WTC11 (cell line): Measurements from ENCODE around the gene CHST3. TPM values are rescaled to one million over a fixed set of nuclear protein-coding genes. Genes with fewer than 3 reads are reported as not detected.

Experiments
- ATAC-seq: fragments of 200-7000 bp; cut with Tn5 transposase; 2 replicates; pipeline ENCODE4 v1.10.0; 2021; ENCODE audit warnings: mild to moderate bottlenecking, moderate library complexity
- CTCF ChIA-PET: fragments of 300-600 bp; sonication (Branson Sonifier 250); formaldehyde crosslinking; loops from one replicate; lab custom pipeline; 2021; ENCODE audit warnings: antibody characterized with exemption; lab: Charles Lee
- POLR2A ChIA-PET: fragments of 350-600 bp; sonication (Branson Sonifier 250); formaldehyde crosslinking; loops from one replicate; lab custom pipeline; 2021; ENCODE audit warnings: antibody characterized with exemption; lab: Charles Lee
- DNase-seq: peaks from one replicate; pipeline ENCODE4 v3.0.0; 2021; ENCODE audit warnings: low spot score
- H3K27ac Mint-ChIP-seq: 2 replicates; pipeline ENCODE4 v1.8.0; 2021; ENCODE audit warnings: mixed read lengths
- H3K27me3 Mint-ChIP-seq: 2 replicates; pipeline ENCODE4 v1.8.0; 2021; ENCODE audit warnings: low read depth, mild to moderate bottlenecking, moderate library complexity, mixed read lengths
- H3K36me3 Mint-ChIP-seq: 2 replicates; pipeline ENCODE4 v1.8.0; 2021; ENCODE audit warnings: mixed read lengths
- H3K4me1 Mint-ChIP-seq: 2 replicates; pipeline ENCODE4 v1.8.0; 2022; ENCODE audit warnings: mixed read lengths
- H3K4me3 Mint-ChIP-seq: 2 replicates; pipeline ENCODE4 v1.8.0; 2021; ENCODE audit warnings: mild to moderate bottlenecking, moderate library complexity, mixed read lengths
- H3K9me3 Mint-ChIP-seq: 2 replicates; pipeline ENCODE4 v1.8.0; 2021; ENCODE audit warnings: mixed read lengths
- ARID4B ChIP-seq: sonication (generic); formaldehyde crosslinking; IDR thresholded peaks from 2 replicates; pipeline ENCODE4 v1.8.0; 2023; ENCODE audit warnings: missing genetic modification reagents, mild to moderate bottlenecking, borderline replicate concordance
- ATF2 ChIP-seq: sonication (generic); formaldehyde crosslinking; IDR thresholded peaks from 2 replicates; pipeline ENCODE4 v1.8.1; 2022; ENCODE audit warnings: low read depth, missing genetic modification reagents, borderline replicate concordance
- CREB1 ChIP-seq: sonication (generic); formaldehyde crosslinking; IDR thresholded peaks from 2 replicates; pipeline ENCODE4 v1.8.0; 2023; ENCODE audit warnings: mild to moderate bottlenecking, missing genetic modification reagents
- E2F1 ChIP-seq: sonication (generic); formaldehyde crosslinking; IDR thresholded peaks from 2 replicates; pipeline ENCODE4 v1.8.0; 2022; ENCODE audit warnings: mild to moderate bottlenecking, missing genetic modification reagents
- EMX1 ChIP-seq: fragments of 250-450 bp; sonication (Bioruptor Pico); IDR thresholded peaks from 2 replicates; pipeline ENCODE4 v1.8.0; 2021; ENCODE audit warnings: mild to moderate bottlenecking
- FOXP1 ChIP-seq: sonication (generic); formaldehyde crosslinking; IDR thresholded peaks from 2 replicates; pipeline ENCODE4 v1.8.0; 2022; ENCODE audit warnings: missing genetic modification reagents, mild to moderate bottlenecking, moderate library complexity, borderline replicate concordance
- GABPB1 ChIP-seq: sonication (generic); formaldehyde crosslinking; IDR thresholded peaks from 2 replicates; pipeline ENCODE4 v1.8.1; 2023; ENCODE audit warnings: mild to moderate bottlenecking, missing genetic modification reagents
- IRF2 ChIP-seq: sonication (generic); formaldehyde crosslinking; IDR thresholded peaks from 2 replicates; pipeline ENCODE4 v1.8.0; 2022; ENCODE audit warnings: low read depth, missing genetic modification reagents, borderline replicate concordance
- NFATC4 ChIP-seq: fragments of 250-450 bp; sonication (Bioruptor Pico); IDR thresholded peaks from 2 replicates; pipeline ENCODE4 v1.9.0; 2021; ENCODE audit warnings: mild to moderate bottlenecking
- NR2C2 ChIP-seq: sonication (generic); formaldehyde crosslinking; IDR thresholded peaks from 2 replicates; pipeline ENCODE4 v1.8.0; 2022; ENCODE audit warnings: mild to moderate bottlenecking, missing genetic modification reagents
- RELA ChIP-seq: sonication (generic); formaldehyde crosslinking; IDR thresholded peaks from 2 replicates; pipeline ENCODE4 v1.8.1; 2022; ENCODE audit warnings: missing genetic modification reagents, mild to moderate bottlenecking, borderline replicate concordance
- SMAD3 ChIP-seq: sonication (generic); formaldehyde crosslinking; IDR thresholded peaks from 2 replicates; pipeline ENCODE4 v1.8.0; 2022; ENCODE audit warnings: missing genetic modification reagents, mild to moderate bottlenecking, borderline replicate concordance
- TEAD4 ChIP-seq: sonication (generic); formaldehyde crosslinking; IDR thresholded peaks from 2 replicates; pipeline ENCODE4 v1.8.0; 2022; ENCODE audit warnings: mild to moderate bottlenecking, missing genetic modification reagents
- USF1 ChIP-seq: sonication (generic); formaldehyde crosslinking; IDR thresholded peaks from 2 replicates; pipeline ENCODE4 v1.8.0; 2022; ENCODE audit warnings: mild to moderate bottlenecking, missing genetic modification reagents
- USF2 ChIP-seq: sonication (generic); formaldehyde crosslinking; IDR thresholded peaks from 2 replicates; pipeline ENCODE4 v1.8.1; 2023; ENCODE audit warnings: mild to moderate bottlenecking, missing genetic modification reagents, moderate library complexity
- ZBTB21 ChIP-seq: sonication (generic); formaldehyde crosslinking; IDR thresholded peaks from 2 replicates; pipeline ENCODE4 v1.8.1; 2023; ENCODE audit warnings: mild to moderate bottlenecking, missing genetic modification reagents, borderline replicate concordance
- ZBTB43 ChIP-seq: sonication (generic); formaldehyde crosslinking; IDR thresholded peaks from 2 replicates; pipeline ENCODE4 v1.8.1; 2023; ENCODE audit warnings: mild to moderate bottlenecking, missing genetic modification reagents
- ZNF121 ChIP-seq: sonication (generic); formaldehyde crosslinking; IDR thresholded peaks from 2 replicates; pipeline ENCODE4 v1.8.0; 2023; ENCODE audit warnings: missing genetic modification reagents
- ZNF138 ChIP-seq: sonication (generic); formaldehyde crosslinking; conservative IDR thresholded peaks from 2 replicates; pipeline ENCODE4 v1.8.1; 2022; ENCODE audit warnings: mild to moderate bottlenecking, moderate library complexity, missing genetic modification reagents
- ZNF232 ChIP-seq: sonication (generic); formaldehyde crosslinking; IDR thresholded peaks from 2 replicates; pipeline ENCODE4 v1.8.0; 2022; ENCODE audit warnings: mild to moderate bottlenecking, missing genetic modification reagents
- total RNA-seq: library from RNA; stranded (reverse); gene quantifications from 3 replicates; pipeline ENCODE4 v1.2.3, GENCODE V29; 2021

The CHST3 gene
- total RNA-seq, 1 experiment from 2014 or later, result 7.0 TPM

GRCh38 chr10:71964098-71964742 lies at the start of gene CHST3 (continued):
- TF ChIP-seq ATF2 (CRISPR knock-in tag) (no peak), ZNF138 (CRISPR knock-in tag) (no peak), ZBTB21 (no peak), USF2 (no peak), NFATC4 (CRISPR knock-in tag) (no peak), RELA (no peak), SMAD3 (CRISPR knock-in tag) (no peak)

- H3K27me3 Mint-ChIP-seq, result no peaks in the 10 kb centered on the region
- ChIA-PET CTCF (interaction anchor here (0.8 to 1.5 kb wide), 6 partner anchors 9 to 153 kb away, joined by 3 to 13 read pairs (median 4); no protein-coding TSS in a partner anchor), POLR2A (interaction anchor here (0.7 kb wide), 1 partner anchor 578 kb away, joined by 3 read pairs; no protein-coding TSS in a partner anchor)
- H3K4me1 Mint-ChIP-seq, result no peaks in the 10 kb centered on the region
- ATAC-seq, result no peak
- no peak for DNase-seq
- no peak overlapping the region for H3K27ac Mint-ChIP-seq
- peaks cover 32% of the 10 kb centered on the region for H3K9me3 Mint-ChIP-seq
- H3K4me3 Mint-ChIP-seq, result no peak overlapping the region
- H3K36me3 Mint-ChIP-seq, result peaks cover 16% of the 10 kb centered on the region
- no peak for TF ChIP-seq ZNF121
- no peak for TF ChIP-seq GABPB1 (CRISPR knock-in tag)
- TF ChIP-seq EMX1 (CRISPR knock-in tag), result no peak
- TF ChIP-seq ZNF138 (CRISPR knock-in tag), result no peak
- no peak for TF ChIP-seq IRF2
- TF ChIP-seq FOXP1, result no peak
- no peak for TF ChIP-seq E2F1 (CRISPR knock-in tag)
- TF ChIP-seq ZNF232, result no peak
- TF ChIP-seq CREB1 (CRISPR knock-in tag), result no peak
- TF ChIP-seq USF1, result no peak
These were observed 47.4 kb upstream of the CHST3 start for GRCh38 chr10:71916827-71917226.

GRCh38 chr10:71918992-71919391 lies 45.2 kb upstream of the CHST3 start:
- H3K27me3 Mint-ChIP-seq, result no peaks in the 10 kb centered on the region
- ChIA-PET POLR2A (no interaction called here), CTCF (no interaction called here)

More at GRCh38 chr10:71918992-71919391, 45.2 kb upstream of the CHST3 start:
- H3K36me3 Mint-ChIP-seq, result peaks cover 16% of the 10 kb centered on the region
- no peak overlapping the region for H3K27ac Mint-ChIP-seq
- H3K4me3 Mint-ChIP-seq, result no peak overlapping the region
- H3K9me3 Mint-ChIP-seq, result peaks cover 26% of the 10 kb centered on the region
- TF ChIP-seq CREB1 (CRISPR knock-in tag) (no peak), ARID4B (CRISPR knock-in tag) (no peak), ZBTB43 (no peak), TEAD4 (CRISPR knock-in tag) (no peak), NR2C2 (CRISPR knock-in tag) (no peak)
- H3K4me1 Mint-ChIP-seq, result peaks cover 4% of the 10 kb centered on the region; the same call in 1 of the 2 replicates
- DNase-seq, result no peak
- no peak for ATAC-seq
